Stimulated activated CD4-positive, alpha-beta T cell treated with anti-CD3 and anti-CD28 coated beads, TNF-alpha, amount 100 ng/mL, for 4 hours (primary cell): ENCODE results near the gene FYB2.
"Not testable (repeated sequence)": the region's sequence is repeated elsewhere in the genome, so short reads cannot be mapped to it uniquely, and the experiment has no call there.

Source experiments
- DNase-seq, 3 experiments: peaks; one replicate each; pipeline ENCODE4 v3.0.0-alpha.2; 2020; ENCODE audit warnings: low read depth in 3 of 3

Gene FYB2

GRCh38 chr1:56790036-56790435 is 29.2 kb downstream of the FYB2 start:
- no peak for DNase-seq

GRCh38 chr1:56788588-56788987 is 30.6 kb downstream of the FYB2 start:
- no peak for DNase-seq

GRCh38 chr1:56788102-56788501 is 31.1 kb downstream of the FYB2 start:
- DNase-seq, result no peak

- no peak for DNase-seq
These were observed 31.9 kb downstream of the FYB2 start for GRCh38 chr1:56787330-56787729.

- DNase-seq, result no peak
These were observed 36.4 kb downstream of the FYB2 start for GRCh38 chr1:56782773-56783172.

- no peak for DNase-seq
These were observed 38.4 kb downstream of the FYB2 start for GRCh38 chr1:56780826-56781225.

- no peak for DNase-seq
These were observed 39.0 kb downstream of the FYB2 start for GRCh38 chr1:56780128-56780750.

GRCh38 chr1:56777972-56778371 is 41.2 kb downstream of the FYB2 start:
- no peak for DNase-seq

GRCh38 chr1:56774732-56775131 is 44.5 kb downstream of the FYB2 start:
- DNase-seq, result not testable (repeated sequence)

GRCh38 chr1:56774067-56774609 is 45.1 kb downstream of the FYB2 start:
- DNase-seq, result no peak

- no peak for DNase-seq
These were observed 45.7 kb downstream of the FYB2 start for GRCh38 chr1:56773341-56774066.

- DNase-seq, result no peak
These were observed 47.5 kb downstream of the FYB2 start for GRCh38 chr1:56771717-56772116.

GRCh38 chr1:56758794-56759193 is 60.4 kb downstream of the FYB2 start:
- no peak for DNase-seq

- DNase-seq, result no peak
These were observed 61.1 kb downstream of the FYB2 start for GRCh38 chr1:56758135-56758534.

GRCh38 chr1:56755911-56756310 is 63.3 kb downstream of the FYB2 start:
- no peak for DNase-seq

GRCh38 chr1:56754708-56755479 is 64.3 kb downstream of the FYB2 start:
- no peak for DNase-seq

- DNase-seq, result no peak
These were observed 74.0 kb downstream of the FYB2 start for GRCh38 chr1:56745231-56745630.

GRCh38 chr1:56728964-56729363 is 90.2 kb downstream of the FYB2 start:
- DNase-seq, result no peak

- DNase-seq, result no peak
These were observed 92.5 kb downstream of the FYB2 start for GRCh38 chr1:56726706-56727105.

GRCh38 chr1:56719171-56719570 is 100.0 kb downstream of the FYB2 start:
- DNase-seq, result no peak

GRCh38 chr1:56715156-56715555 is 104.0 kb downstream of the FYB2 start:
- no peak for DNase-seq

- DNase-seq, result no peak
These were observed 106.1 kb downstream of the FYB2 start for GRCh38 chr1:56713112-56713511.

- no peak for DNase-seq
These were observed 107.1 kb downstream of the FYB2 start for GRCh38 chr1:56712150-56712549.
